GM19025 (cell line): ENCODE measurements around the gene TRMO.

Source experiments
- ATAC-seq: cut with Tn5 transposase; IDR thresholded peaks from one replicate; pipeline ENCODE4 v1.9.1; 2021; ENCODE audit warnings: mild to moderate bottlenecking, low read depth, moderate library complexity; ENCODE audit not compliant: unreplicated experiment

The TRMO gene

GRCh38 chr9:97907046-97907445 is 15.3 kb downstream of the TRMO start:
- ATAC-seq, result no peak

- no peak for ATAC-seq
These were observed 16.0 kb downstream of the TRMO start for GRCh38 chr9:97906236-97906831.

DNA sequence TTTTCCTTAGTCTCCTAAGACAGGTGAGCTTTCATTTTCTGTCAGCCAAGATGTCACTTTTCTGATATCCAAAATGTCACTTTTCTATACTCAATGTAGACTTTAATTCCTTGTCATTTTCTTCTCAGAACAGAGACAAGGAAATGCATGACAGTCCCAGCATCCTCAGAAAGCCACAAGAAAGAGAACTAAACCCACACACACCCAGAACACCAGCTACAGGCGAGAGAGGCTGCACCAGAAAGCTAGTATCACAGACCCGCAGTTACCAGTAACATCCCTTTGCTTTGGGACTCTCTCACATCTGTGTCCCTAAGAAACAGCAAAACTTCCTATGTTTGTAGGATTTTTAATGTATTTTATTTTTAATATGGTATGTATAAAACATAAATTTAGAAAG is 17.1 kb downstream of the TRMO start:
- ATAC-seq, result no peak

GRCh38 chr9:97904725-97905124 is 17.6 kb downstream of the TRMO start:
- ATAC-seq, result no peak

- ATAC-seq, result no peak
These were observed 19.1 kb downstream of the TRMO start for GRCh38 chr9:97903177-97903576.

- no peak for ATAC-seq
These were observed 21.3 kb downstream of the TRMO start for GRCh38 chr9:97900738-97901565.

- ATAC-seq, result no peak
These were observed 22.1 kb downstream of the TRMO start for GRCh38 chr9:97900103-97900737.

- ATAC-seq, result no peak
These were observed 26.5 kb downstream of the TRMO start for GRCh38 chr9:97895695-97896332.

DNA sequence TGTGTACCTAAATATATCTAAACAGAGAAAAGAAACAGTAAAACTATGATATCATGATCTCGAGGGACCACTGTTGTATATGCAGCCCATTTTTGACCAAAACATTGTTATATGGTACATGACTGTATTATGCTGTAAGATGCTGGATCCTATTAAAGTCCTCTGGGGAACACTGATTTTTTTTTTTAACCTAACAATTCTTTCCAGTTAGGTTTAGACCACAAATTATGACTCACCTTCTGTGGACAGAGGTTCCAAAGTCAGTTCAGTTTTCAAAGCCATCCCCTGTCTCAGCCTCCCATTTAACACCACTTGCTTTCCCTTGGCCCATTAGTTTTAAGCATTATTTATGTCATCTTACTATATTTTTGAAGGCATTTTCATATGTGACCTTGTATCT is 27.1 kb downstream of the TRMO start:
- ATAC-seq, result no peak

GRCh38 chr9:97892421-97892820 is 29.9 kb downstream of the TRMO start:
- ATAC-seq, result no peak

- ATAC-seq, result no peak
These were observed 30.6 kb downstream of the TRMO start for GRCh38 chr9:97891736-97892135.

DNA sequence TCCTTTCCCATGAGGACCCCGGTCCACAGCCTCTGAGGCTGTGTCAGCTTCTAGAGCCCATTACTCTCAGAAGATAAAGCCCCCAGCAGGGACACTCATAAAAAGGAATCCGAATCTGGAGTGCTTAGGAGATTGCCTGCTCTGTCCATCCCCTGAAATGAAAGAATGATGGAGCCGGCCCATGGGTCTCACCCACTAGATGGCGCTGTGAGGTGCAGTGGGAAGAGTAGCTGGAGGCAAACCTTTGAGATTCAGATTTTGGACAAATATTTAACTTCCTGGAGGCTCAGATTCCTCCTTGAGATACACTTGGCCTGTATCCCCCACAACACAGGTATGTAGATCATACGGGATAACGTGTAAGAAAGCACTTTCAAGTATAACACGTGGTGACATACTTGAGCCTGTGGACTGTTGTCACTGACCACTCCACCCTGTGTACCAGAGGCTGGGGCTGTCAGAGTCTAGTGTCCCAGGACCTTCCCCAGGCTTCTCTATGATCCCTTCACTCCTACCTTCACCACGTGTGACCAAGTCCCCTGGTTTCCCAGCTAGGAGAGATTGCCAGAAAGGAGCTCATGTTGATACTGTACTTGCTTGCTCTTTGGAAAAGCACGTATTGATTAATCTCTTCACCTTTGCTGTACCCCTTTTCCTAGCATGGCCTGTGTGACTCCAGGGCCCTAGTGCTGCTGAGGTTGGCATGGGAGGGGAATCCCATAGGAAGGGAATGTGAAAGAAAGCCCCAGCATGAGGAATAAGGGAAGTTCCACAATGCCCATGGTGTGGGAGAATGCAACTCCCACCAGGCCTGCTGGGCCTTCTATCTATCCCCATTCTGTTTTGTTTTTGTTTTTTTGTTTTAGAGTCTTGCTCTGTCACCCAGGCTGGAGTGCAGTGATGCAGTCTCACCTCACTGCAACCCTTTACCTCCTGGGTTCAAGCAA is 32.1 kb downstream of the TRMO start:
- no peak for ATAC-seq

DNA sequence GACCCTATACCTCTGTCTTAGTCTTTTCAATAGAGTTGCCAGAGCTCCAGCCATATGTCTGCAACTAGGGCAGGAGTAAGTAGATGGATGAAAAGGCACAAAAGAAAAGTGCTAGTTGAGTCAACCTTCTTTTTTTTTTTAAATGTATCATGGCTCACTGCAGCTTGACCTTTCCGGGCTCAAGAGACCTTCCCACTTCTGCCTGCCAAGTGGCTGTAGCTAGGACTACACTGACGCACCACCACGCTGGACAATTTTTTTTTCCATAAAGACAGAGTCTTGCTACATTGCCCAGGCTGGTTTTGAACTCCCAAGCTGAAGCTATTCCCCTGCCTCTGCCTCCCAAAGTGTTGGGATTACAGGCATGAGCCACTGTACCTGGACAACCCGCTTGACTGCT is 42.0 kb downstream of the TRMO start:
- no peak for ATAC-seq

DNA sequence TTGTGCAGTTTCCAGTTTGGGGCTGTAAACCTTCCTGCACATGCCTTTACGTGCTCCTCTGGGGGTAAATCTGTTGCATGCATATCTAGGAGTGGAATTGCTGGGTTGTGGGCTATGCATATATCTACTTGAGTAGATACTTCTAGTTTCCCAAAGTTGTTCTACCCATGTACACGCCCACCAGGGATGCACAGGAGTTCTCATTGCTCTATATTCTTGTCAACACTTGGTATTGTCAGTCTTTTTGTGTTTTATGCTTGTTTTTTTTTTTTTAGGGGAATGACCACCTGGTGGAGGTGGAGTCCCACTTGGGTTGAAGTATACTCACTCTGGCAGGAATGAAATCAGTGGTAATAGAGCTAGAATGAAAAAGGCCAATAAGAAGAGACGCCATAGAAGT is 46.2 kb downstream of the TRMO start:
- ATAC-seq, result no peak

GRCh38 chr9:97875111-97875510 is 47.2 kb downstream of the TRMO start:
- ATAC-seq, result no peak

GRCh38 chr9:97874624-97875023 is 47.7 kb downstream of the TRMO start:
- ATAC-seq, result no peak

DNA sequence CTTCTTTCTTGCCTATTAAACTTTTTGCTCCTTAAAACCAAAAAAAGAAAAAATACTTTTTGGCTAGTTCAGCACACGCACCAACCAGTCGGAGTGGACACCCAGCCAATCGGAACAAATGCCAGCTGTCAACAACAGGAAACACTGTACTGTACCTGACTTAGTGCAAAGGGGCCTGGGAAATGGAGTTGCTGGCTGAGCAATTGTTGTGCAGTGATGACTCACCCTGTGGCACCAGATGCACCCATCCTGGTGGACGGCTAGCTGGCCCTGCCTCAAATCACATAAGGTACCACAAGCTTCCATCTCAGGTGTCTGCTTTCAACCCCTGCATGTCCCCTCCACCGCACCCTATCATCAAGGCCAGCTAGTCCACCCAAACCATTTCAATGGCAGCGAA is 48.4 kb downstream of the TRMO start:
- ATAC-seq, result no peak

DNA sequence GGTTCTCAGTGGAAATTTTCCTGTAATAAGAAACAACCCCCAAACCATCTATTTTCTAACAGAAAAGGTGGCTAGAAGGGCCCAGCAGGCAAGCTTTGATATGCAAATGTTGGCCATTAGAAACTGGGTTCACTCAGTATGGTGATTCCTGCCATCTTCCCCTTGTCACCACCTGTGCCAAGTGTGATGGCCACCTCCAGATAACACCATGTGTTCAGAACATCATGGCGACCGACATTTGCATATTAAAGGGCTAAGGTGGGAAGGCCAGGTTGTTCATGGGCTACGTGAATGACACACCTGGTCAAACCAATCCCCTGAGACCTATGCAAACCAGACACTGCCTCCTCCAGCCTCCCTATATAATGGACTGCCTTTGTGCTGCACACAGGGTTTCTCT is 48.9 kb downstream of the TRMO start:
- no peak for ATAC-seq

- no peak for ATAC-seq
These were observed 53.4 kb downstream of the TRMO start for GRCh38 chr9:97868859-97869258.

GRCh38 chr9:97866848-97867247 is 55.5 kb downstream of the TRMO start:
- ATAC-seq, result no peak
